K562 (cell line): ENCODE data around the gene KCNJ11. TPM values are rescaled to one million over a fixed set of nuclear protein-coding genes. Genes with fewer than 3 reads are reported as not detected.

Experiments
- ATAC-seq: fragments of 200-7000 bp; cut with Tn5 transposase; 3 replicates; pipeline ENCODE4 v1.9.1; 2020; ENCODE audit warnings: moderate library complexity
- BruUV-seq: library from RNA; stranded (reverse); fragments of 400-500 nt; replicated peaks from 2 replicates; lab custom pipeline; 2021; lab: Mats Ljungman, UMichigan
- CTCF ChIA-PET: fragments of 300-600 bp; formaldehyde crosslinking; extraction: SDS; loops from one replicate; lab custom pipeline; 2021; ENCODE audit warnings: low intra/inter-chr PET ratio; lab: Yijun Ruan, JAX
- POLR2A ChIA-PET: fragments of 300-600, 350-650 bp; sonication (Branson Sonifier 250); formaldehyde crosslinking; extraction: SDS; loops from one replicate; lab custom pipeline; 2021; ENCODE audit warnings: antibody characterized with exemption, inconsistent platforms; lab: Yijun Ruan, JAX
- DNase-seq, 4 experiments: peaks; one replicate each; pipeline versions ENCODE4 v3.0.0 to v3.0.0-alpha.2; 2011 to 2018; ENCODE audit warnings: low spot score in 3 of 4, mixed read lengths in 3 of 4; ENCODE audit errors: extremely low read depth in 1 of 4
- FAIRE-seq: peaks from 2 replicates; lab custom pipeline; 2011; peaks lifted over from hg19 to GRCh38; lab: Jason Lieb, UNC
- H2AFZ ChIP-seq: 2 replicates; pipeline ENCODE4 v1.6.0; 2011; ENCODE audit warnings: low read depth, low read length, control low read depth, inconsistent platforms
- H3K27ac ChIP-seq: fragments of 200-600 bp; 3 replicates; pipeline ENCODE4 v1.8.0; 2011; ENCODE audit warnings: low read depth, mild to moderate bottlenecking, control low read depth, inconsistent platforms, low read length, moderate library complexity, mixed read lengths; ENCODE audit errors: extremely low read depth
- H3K27me3 ChIP-seq, 2 experiments: fragments of 300-600 bp in 1 of 2; 2 replicates in 1 of 2; 3 replicates in 1 of 2; pipeline versions ENCODE4 v1.6.0 to v1.8.0; 2011; ENCODE audit warnings: inconsistent platforms in 2 of 2, low read length in 2 of 2, mild to moderate bottlenecking in 1 of 2, mixed read lengths in 1 of 2, moderate library complexity in 1 of 2; ENCODE audit not compliant: control insufficient read depth in 2 of 2, insufficient read depth in 2 of 2
- H3K36me3 ChIP-seq: fragments of 300-600 bp; 3 replicates; pipeline ENCODE4 v1.8.0; 2011; ENCODE audit warnings: mild to moderate bottlenecking, low read length, inconsistent platforms; ENCODE audit not compliant: control insufficient read depth, insufficient read depth
- H3K4me1 ChIP-seq, 2 experiments: fragments of 200-600 bp in 1 of 2; replicated peaks in 1 of 2; 2 replicates in 1 of 2; 3 replicates in 1 of 2; pipeline versions ENCODE4 v1.5.1 to v1.8.0; 2011; ENCODE audit warnings: inconsistent platforms in 2 of 2, low read length in 2 of 2, mild to moderate bottlenecking in 1 of 2, mixed read lengths in 1 of 2, moderate library complexity in 1 of 2; ENCODE audit not compliant: control insufficient read depth in 2 of 2, insufficient read depth in 2 of 2
- H3K4me2 ChIP-seq: 2 replicates; pipeline ENCODE4 v1.6.1; 2011; ENCODE audit warnings: low read length, control low read depth, inconsistent platforms, mixed read lengths; ENCODE audit not compliant: insufficient read depth
- H3K4me3 ChIP-seq: fragments of 200-600 bp; sonication (generic), shearing (Covaris generic); 2 replicates; pipeline ENCODE4 v1.5.1; 2016; ENCODE audit warnings: control low read depth, inconsistent platforms
- H3K79me2 ChIP-seq: fragments of 200-600 bp; 3 replicates; pipeline ENCODE4 v1.8.0; 2011; ENCODE audit warnings: low read length, inconsistent platforms; ENCODE audit not compliant: control insufficient read depth, insufficient read depth
- H3K9ac ChIP-seq, 2 experiments: 2 replicates each; pipeline versions ENCODE4 v1.6.0 to v1.6.1; 2011; ENCODE audit warnings: low read depth in 2 of 2, low read length in 2 of 2, control low read depth in 1 of 2, inconsistent platforms in 1 of 2, mild to moderate bottlenecking in 1 of 2, mixed read lengths in 1 of 2; ENCODE audit not compliant: insufficient read depth in 1 of 2
- H3K9me1 ChIP-seq: one replicate; pipeline ENCODE4 v1.6.0; 2011; ENCODE audit warnings: inconsistent platforms, mild to moderate bottlenecking, low read length, moderate library complexity; ENCODE audit not compliant: control insufficient read depth, insufficient read depth
- H3K9me3 ChIP-seq: replicated peaks from 2 replicates; pipeline ENCODE4 v1.5.1; 2011; ENCODE audit warnings: low read depth, low read length, inconsistent platforms; ENCODE audit not compliant: control insufficient read depth, insufficient read depth
- H4K20me1 ChIP-seq: replicated peaks from 2 replicates; pipeline ENCODE4 v1.6.1; 2011; ENCODE audit warnings: low read length, inconsistent platforms, mixed read lengths; ENCODE audit not compliant: control insufficient read depth, insufficient read depth
- C11orf30 ChIP-seq: fragments of 450-650 bp; IDR thresholded peaks from 2 replicates; pipeline ENCODE4 v1.6.1; 2016; ENCODE audit warnings: low read depth, mild to moderate bottlenecking
- MAFF ChIP-seq: IDR thresholded peaks from 2 replicates; pipeline ENCODE4 v1.6.1; 2012; ENCODE audit warnings: low read length, improper control_type of control experiment
- MAFG ChIP-seq: fragments of 450-650 bp; conservative IDR thresholded peaks from 2 replicates; pipeline ENCODE4 v1.6.1; 2016; ENCODE audit warnings: missing genetic modification characterization, missing compliant biosample characterization
- MAFK ChIP-seq: IDR thresholded peaks from 2 replicates; pipeline ENCODE4 v1.6.1; 2011; ENCODE audit warnings: low read length, improper control_type of control experiment
- MCM5 ChIP-seq: fragments of 450-650 bp; IDR thresholded peaks from 2 replicates; pipeline ENCODE4 v1.6.1; 2016; ENCODE audit warnings: low read depth
- TCF3 ChIP-seq: sonication (generic); formaldehyde crosslinking; IDR thresholded peaks from 2 replicates; pipeline ENCODE4 v1.4.0; 2020; ENCODE audit warnings: mild to moderate bottlenecking, missing genetic modification reagents
- ZNF316 ChIP-seq: fragments of 450-650 bp; IDR thresholded peaks from 2 replicates; pipeline ENCODE4 v1.6.1; 2016
- WGBS: fragments of 100-300 bp; shearing (Covaris generic); methylation state at CpG from one replicate; pipeline ENCODE4 v1.1.6; 2016; ENCODE audit warnings: low coverage, mixed read lengths; ENCODE audit not compliant: insufficient coverage; ENCODE audit errors: missing lambda C conversion rate; 5-methylcytosine and 5-hydroxymethylcytosine counted together
- in situ Hi-C: fragments of 300-500 bp; cut with MboI; formaldehyde crosslinking; loops from 4 replicates; pipeline ENCODE4 v1.15.0; 2018; ENCODE audit warnings: inconsistent platforms, mixed read lengths
- intact Hi-C: fragments of 100-400 bp; cut with micrococcal nuclease; formaldehyde crosslinking; loops from 2 replicates; pipeline ENCODE4 v1.14.2; 2022
- polyA plus RNA-seq, 8 experiments: library from polyadenylated mRNA; depleted of rRNA in 4 of 8; stranded (reverse) in 5 of 8; unstranded in 3 of 8; fragments of >200 nt; fragmentation: Nextera tagmentation in 2 of 8; fragmentation: Illumina TruSeq in 1 of 8; extraction: Ambion mirVana in 2 of 8; extraction: Trizol in 1 of 8; gene quantifications; 2 replicates each; pipeline versions ENCODE4 v1.2.1 to v1.2.3, GENCODE V29; 2011 to 2014; ENCODE audit warnings: inconsistent platforms in 1 of 8, missing spikeins in 1 of 8
- total RNA-seq, 7 experiments: library from RNA; depleted of rRNA in 6 of 7; stranded (reverse); fragments of >200 nt in 6 of 7; fragmentation: Illumina TruSeq in 2 of 7; extraction: Trizol in 2 of 7; gene quantifications; 2 replicates each; pipeline versions ENCODE4 v1.2.1 to v1.2.3, GENCODE V29; 2011 to 2021; ENCODE audit warnings: low replicate concordance in 1 of 7
- TF ChIP-seq, protein P1 (sequence below), 2 experiments: fragments of 450-650 bp in 1 of 2; sonication (generic) in 1 of 2; formaldehyde crosslinking; conservative IDR thresholded peaks; 2 replicates each; pipeline versions ENCODE4 v1.4.0 to v1.8.1; 2020 to 2022; ENCODE audit warnings: mild to moderate bottlenecking in 1 of 2, missing genetic modification reagents in 1 of 2

KCNJ11 gene
- total and polyA plus RNA-seq, 9 of the 15 experiments (the other 6 are each of a cell fraction or from before 2014, with no cell fraction given): 0.54 to 3.7 (median 0.86) TPM; not detected in 2

DNA sequence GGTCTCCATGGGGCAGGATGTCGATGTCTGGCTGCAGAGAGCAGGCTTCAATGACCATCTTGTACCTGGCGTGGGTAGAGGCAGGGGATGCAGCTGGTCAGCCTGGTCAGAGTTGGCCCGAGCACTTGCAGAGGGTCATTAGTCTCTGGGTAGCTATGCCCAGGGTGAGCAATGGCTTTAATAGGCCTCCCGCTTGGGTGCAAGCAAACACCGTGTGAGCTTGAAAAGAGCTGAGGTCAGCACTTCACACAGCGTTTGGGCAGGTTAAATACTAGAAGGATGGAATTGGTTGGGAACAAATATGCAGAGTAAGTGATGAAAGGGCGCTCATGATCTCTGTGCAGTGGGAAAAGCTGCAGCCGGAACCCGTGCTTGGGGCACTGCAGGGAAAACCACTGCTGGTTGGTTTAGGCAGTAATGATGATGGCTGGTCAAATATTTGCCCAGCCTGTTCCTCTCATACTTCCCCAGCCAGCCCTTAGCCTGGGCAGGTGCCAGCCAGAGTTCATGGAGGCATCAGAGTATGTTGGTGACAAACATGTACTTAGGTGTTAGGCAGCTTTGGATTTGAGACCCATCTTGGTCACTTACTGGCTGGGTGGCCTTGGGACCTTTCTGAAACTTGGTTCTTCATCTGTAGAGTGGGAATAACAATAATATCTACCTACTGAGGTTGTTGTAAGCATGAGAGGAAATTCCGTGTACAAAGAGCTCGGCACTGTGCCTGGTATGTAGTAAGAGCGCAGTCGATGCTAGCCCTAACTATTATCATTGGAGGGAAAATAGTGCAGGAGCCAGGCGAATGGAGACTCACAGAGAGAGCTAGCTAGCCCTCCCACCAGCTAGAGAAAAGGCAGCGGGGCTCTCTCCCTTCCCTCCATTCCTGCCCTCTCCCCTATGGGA, 25.2 kb upstream of the KCNJ11 start:
- H3K4me1 ChIP-seq: no peaks in the 10 kb centered on the region
- no peaks in the 10 kb centered on the region for H3K9me1 ChIP-seq
- FAIRE-seq: no peak
- TF ChIP-seq, protein P1, sequence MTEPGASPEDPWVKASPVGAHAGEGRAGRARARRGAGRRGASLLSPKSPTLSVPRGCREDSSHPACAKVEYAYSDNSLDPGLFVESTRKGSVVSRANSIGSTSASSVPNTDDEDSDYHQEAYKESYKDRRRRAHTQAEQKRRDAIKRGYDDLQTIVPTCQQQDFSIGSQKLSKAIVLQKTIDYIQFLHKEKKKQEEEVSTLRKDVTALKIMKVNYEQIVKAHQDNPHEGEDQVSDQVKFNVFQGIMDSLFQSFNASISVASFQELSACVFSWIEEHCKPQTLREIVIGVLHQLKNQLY (CRISPR knock-in tag; conservative IDR thresholded peaks at IDR 0.05): no peak
- TF ChIP-seq ZNF316: peak; percentile 80
- peak; percentile 89 for TF ChIP-seq MAFF
- peak; percentile 78 for TF ChIP-seq C11orf30
- peak; percentile 57; the same call in 1 of the 2 replicates for TF ChIP-seq MAFG (tag)
- peak; percentile 91 for TF ChIP-seq MAFK
- TF ChIP-seq MCM5: no peak
- TF ChIP-seq TCF3 (CRISPR knock-in tag): no peak
- ChIA-PET POLR2A (interaction anchor here (0.6 to 1.2 kb wide), 2 partner anchors 16 to 31 kb away, joined by 3 to 5 read pairs; no protein-coding TSS in a partner anchor), CTCF (no interaction called here)
- no peaks in the 10 kb centered on the region for H3K79me2 ChIP-seq
- ATAC-seq: peak; percentile 22
- intact Hi-C loops: no loop called here
- H3K9me3 ChIP-seq: no peaks in the 10 kb centered on the region
- no peak overlapping the region for H3K9ac ChIP-seq
- no peak overlapping the region for H3K4me3 ChIP-seq
- no peak overlapping the region for H2AFZ ChIP-seq
- H4K20me1 ChIP-seq: no peaks in the 10 kb centered on the region
- DNase-seq: no peak
- H3K27me3 ChIP-seq: peaks cover 4 to 56% of the 10 kb centered on the region in 2 experiments; a peak in 4 of 5 replicates
- WGBS: 4% methylated on average over 14 of the region's 15 CpGs
- no peak overlapping the region for H3K27ac ChIP-seq
- in situ Hi-C loops: no loop called here
- no TSS peak for BruUV-seq
- H3K4me2 ChIP-seq: no peak overlapping the region
- H3K36me3 ChIP-seq: no peaks in the 10 kb centered on the region
